Measurements from ENCODE around the gene DMTF1.
A peak's percentile ranks its signal among the peaks of the same experiment; 100 is the strongest.
"Not testable (repeated sequence)": the region's sequence is repeated elsewhere in the genome, so short reads cannot be mapped to it uniquely, and the experiment has no call there.

DMTF1 gene

GRCh38 chr7:87199241-87199640 is 47.0 kb downstream of the DMTF1 start:
- DNase-seq = no peak

- DNase-seq = no peak
These were observed 47.6 kb downstream of the DMTF1 start for GRCh38 chr7:87199700-87200450.

GRCh38 chr7:87202208-87202607 is 50.0 kb downstream of the DMTF1 start:
- DNase-seq = no peak

- DNase-seq = no peak
These were observed 50.5 kb downstream of the DMTF1 start for GRCh38 chr7:87202705-87203104.

DNA sequence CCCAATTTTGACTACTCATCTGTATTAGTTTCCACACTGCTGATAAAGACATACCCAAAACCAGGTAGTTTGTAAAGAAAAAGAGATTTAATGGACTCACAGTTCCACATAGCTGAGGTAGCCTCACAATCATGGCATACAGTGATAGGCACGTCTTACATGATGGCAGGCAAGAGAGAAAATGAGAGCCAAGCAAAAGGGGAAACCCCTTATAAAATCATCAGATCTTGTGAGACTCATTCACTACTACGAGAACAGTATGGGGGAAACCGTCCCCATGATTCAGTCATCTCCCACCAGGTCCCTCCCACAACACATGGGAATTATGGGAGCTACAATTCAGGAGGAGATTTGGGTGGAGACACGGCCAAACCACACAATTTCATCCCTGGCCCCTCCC is 51.7 kb downstream of the DMTF1 start:
- DNase-seq = not testable (repeated sequence)

DNA sequence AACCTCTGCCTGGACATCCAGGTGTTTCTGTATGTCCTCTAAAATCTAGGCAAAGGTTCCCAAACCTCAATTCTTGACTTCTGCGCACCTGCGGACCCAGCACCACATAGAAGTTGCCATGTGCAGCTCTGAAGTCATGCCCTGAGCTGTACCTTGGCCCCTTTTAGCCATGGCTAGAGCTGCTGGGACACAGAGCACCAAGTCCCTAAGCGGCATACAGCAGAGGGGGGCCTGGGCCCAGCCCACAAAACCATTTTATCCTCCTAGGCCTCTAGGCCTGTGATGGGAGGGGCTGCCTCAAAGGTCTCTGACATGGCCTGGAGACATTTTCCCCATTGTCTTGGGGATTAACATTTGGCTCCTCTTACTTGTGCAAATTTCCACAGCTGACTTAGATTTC is 52.7 kb downstream of the DMTF1 start:
- no peak for DNase-seq

- not testable (repeated sequence) for DNase-seq
These were observed 53.4 kb downstream of the DMTF1 start for GRCh38 chr7:87205701-87206100.

GRCh38 chr7:87206361-87206760 is 54.1 kb downstream of the DMTF1 start:
- DNase-seq = no peak

- no peak for DNase-seq
These were observed 57.2 kb downstream of the DMTF1 start for GRCh38 chr7:87209295-87209924.

- DNase-seq = no peak
These were observed 58.3 kb downstream of the DMTF1 start for GRCh38 chr7:87210506-87210905.

DNA sequence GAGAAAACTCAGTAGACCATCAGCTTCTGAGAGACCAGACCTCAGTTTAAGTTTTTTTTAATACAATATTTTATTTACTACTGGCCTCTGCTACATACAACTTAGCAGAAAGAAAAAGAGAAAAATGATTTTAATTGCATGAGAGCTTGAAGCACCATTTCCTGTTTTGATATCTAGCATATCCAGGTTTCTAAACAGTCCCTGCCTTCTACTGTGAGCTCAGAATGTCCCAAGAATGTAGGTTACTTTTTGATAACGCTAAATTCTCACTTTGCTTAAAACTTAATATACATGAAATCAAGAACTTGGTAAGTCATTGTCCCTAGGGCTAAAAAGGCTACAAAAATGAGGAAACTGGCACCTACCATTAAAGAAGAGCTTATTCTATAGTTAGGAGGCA is 60.2 kb downstream of the DMTF1 start:
- no peak for DNase-seq

GRCh38 chr7:87213252-87213651 is 61.0 kb downstream of the DMTF1 start:
- DNase-seq = no peak

- DNase-seq = no peak
These were observed 61.6 kb downstream of the DMTF1 start for GRCh38 chr7:87213811-87214210.

DNA sequence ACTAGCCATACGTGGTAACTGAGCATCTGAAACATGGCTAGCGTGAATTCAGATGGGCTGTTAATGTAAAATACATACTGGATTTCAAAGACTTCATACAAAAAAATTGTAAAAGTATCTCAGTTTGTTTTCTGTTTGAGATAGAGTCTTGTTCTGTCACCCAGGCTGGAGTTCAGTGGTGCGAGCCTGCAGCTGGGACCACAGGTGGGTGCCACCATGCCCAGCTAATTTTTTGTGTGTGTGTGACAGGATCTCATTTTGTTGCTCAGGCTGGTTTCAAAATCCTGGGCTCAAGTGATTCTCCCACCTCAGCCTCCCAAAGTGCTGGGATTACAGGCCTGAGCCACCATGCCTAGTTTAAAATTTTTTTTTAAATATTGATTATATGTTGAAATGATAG is 62.8 kb downstream of the DMTF1 start:
- DNase-seq = no peak

GRCh38 chr7:87216701-87217508 is 64.7 kb downstream of the DMTF1 start:
- peak in 1 of 2 donors; percentile 33 for DNase-seq

DNA sequence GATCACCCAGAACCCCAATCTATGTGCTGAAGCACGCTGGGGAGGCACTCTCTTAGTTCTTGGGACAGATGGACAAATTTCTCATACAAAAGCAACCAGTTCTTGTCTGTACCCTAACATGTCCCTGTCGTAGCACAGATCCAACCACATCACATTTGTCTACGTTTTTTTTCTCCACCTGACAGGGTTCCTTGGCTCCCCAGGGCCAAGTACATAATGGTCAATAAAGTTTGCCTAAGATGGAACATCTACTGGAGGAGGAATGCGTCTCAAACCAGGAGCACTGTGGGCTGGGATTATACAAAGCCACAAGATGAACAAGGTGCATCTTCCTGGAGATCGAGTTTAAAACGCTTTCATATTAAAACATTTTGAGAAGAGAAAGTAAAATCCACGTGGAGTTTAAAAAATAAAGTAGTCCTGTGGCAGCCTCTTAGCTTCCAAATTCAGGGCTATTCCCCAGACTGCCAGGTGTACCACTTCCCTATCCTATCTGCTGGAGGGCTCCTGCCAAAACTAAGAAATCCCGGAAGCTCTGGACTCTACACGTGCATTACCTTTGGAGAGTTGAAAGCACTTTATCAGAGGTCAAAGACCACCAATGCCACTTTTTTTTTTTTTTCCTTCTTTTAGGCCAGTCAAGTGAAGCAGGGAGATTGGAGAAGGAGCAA is 65.9 kb downstream of the DMTF1 start:
- no peak for DNase-seq

DNA sequence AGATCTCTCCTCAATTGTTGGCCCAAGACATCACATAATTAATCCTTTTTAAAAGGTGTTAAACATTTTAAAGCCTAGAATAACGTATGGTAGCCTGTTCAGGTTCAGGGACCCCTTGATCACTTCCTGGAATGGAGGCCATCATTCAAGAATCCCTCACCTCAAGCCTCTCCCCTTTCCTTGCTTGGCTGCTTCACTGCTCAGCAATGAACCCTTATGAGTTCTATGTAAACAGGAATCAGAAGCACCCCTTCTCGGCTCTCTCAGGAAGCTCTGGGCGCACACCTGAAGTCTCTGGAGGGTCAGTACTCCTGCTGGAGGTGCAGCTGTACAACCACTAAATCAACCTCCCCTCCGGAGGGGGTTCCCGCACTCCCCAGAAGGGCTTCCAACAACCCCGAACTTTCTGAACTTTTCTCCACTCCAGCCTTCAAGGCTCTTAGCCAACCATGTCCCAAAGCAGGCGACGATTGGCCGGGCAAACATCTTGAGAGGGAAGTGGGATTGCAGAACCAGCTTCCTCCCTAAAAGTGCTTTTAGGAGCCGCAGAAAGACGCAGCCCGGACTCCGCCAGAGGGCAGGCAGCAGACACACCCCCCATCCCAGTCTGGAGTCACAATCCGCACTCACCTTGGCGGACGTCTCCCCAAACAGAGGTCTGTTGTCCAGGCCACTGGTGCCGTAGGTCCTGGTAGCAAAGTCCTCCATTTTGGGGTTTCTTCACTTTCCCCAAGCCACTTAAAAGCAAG is 66.7 kb downstream of the DMTF1 start:
- DNase-seq = peak in 1 of 2 donors; percentile 19

GRCh38 chr7:87219545-87220025 is 67.3 kb downstream of the DMTF1 start, which contains the start of gene TMEM243:
TMEM243 (minus strand) TSS chr7:87219732; CDS start chr7:87219503, 229 bp downstream.
- peak; percentile 69 to 71 for DNase-seq

GRCh38 chr7:87220026-87220733 is 67.9 kb downstream of the DMTF1 start:
- peak; percentile 76 to 78 for DNase-seq

DNA sequence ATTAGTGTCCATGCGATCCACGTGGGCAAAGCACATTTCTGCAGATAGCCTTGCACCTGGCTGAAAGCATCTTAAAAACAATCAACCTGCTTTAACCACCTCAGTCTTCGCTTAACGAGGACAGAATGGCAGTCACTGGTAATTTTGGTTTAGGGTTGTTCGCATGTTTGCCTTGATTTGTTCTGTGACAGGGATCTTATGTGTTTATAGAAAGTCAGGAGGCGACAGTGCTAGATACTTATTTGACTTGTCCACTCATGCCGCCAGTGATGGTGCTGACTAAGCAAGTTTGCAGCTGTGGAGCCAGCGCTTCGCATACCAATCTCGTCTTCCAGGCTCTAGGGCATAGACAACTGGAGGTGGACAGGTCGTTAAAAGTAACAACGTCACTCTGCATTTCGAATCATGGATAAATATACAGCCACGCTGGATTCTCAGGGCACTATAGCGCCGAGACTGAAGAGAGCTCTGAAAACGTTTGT is 68.5 kb downstream of the DMTF1 start:
- no peak for DNase-seq

GRCh38 chr7:87223666-87224065 is 71.4 kb downstream of the DMTF1 start:
- no peak for DNase-seq
